GM21447 (cell line): Measurements from ENCODE around the gene TMEM127.
"Not testable (repeated sequence)": the region's sequence is repeated elsewhere in the genome, so short reads cannot be mapped to it uniquely, and the experiment has no call there.

Source experiments
- ATAC-seq: cut with Tn5 transposase; IDR thresholded peaks from one replicate; pipeline ENCODE4 v1.9.1; 2021; ENCODE audit not compliant: unreplicated experiment

The TMEM127 gene

DNA sequence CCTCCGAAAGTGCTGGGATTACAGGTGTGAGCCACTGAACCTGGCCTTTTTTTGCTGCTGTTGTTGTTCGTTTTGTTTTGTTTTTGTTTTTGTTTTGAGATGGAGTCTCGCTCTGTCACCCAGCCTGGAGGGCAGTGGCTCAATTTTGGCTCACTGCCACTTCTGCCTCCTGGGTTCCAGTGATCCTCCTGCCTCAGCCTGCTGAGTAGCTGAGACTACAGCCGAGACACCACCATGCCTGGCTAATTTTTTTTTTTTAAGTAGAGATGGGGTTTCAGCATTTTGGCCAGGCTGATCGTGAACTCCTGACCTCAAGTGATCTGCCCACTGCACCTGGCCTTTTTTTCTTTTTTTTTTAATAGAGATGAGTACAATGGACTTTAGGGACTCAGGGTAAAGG is 22.0 kb downstream of the TMEM127 start:
- ATAC-seq, result no peak

DNA sequence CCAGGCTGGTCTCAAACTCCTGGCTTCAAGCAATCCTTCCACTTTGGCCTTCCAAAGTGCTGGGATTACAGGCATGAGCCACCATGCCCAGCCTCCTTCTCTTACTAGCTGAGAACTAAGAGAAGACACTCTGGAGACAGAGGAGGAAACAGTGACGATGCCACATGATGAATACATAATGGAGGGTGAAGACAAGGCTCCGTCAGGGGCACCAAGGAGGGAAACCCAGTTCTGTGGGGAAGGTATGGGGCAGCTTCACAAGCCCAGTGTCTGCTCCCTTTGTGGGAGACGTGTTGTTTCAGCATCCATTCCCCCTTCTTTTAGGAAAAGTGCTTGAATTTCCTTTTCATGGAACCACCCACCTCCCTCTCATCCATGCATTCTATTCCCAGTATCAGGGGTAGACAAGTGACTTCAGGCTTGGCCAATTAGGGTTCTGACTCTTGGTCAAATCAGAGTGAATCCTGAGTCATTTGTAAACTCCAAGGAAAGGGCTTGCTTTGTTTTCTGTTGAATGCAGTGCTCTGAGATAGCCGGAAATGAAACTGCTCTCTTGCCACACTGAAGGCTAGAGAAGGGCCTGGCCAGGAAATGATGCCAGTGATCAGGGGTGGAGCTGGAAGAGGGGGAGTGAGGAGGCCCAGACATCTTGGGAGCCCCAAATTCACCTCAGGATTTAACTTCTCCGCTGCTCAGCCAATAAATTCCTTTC is 23.7 kb downstream of the TMEM127 start:
- peak; percentile 88 for ATAC-seq

DNA sequence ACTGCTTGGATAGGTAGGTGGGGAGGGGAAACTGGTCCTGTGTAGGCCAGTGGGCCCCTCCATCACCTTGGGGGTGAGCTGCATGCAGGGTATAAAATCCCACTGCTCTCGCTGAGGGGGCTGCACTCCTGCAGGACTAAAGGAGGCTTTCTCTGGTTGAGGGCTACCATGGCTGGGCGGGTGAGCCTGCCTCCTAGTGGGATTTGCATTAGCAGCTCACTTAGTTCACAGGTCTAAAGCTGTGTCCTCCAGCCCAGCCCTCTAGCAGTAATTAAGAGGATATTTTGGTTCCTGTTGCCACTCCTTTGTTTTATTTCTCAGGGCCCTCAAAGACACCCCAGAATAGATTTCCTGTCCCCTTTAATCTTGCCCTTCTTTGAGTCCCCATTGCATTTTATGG is 24.6 kb downstream of the TMEM127 start:
- no peak for ATAC-seq

DNA sequence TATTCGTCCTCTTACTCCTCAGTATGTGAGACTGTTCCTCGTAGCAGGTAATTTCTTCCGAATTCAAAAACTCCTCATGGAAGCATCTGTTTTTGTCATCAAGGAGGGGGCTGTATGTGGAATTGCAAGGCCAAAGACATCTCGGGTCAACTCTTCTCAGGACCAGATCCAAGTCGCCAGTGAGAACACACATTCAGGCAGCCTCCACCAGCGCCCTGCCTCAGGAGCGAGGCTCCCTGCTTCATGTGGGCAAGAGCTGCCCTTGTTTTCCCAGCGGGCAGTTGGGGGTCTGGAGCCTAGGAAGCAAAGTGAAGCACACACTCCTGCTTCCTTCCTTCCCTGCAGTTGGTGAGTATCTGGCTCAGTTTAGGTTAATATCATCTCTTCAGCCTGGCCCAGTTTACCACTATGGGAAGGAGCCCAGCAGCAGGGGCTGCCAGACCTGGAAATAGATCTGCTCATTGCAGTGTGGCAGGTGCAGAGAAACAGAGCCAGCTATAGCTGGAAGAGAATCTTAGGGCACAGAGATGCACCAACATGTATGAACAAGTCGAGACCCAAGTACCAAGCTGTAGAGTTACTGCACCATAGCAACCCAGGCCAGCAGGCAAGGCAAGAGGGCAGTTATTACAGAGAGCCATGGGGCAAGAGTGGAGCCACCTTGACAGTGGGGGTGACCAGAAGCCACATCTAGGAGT is 25.3 kb downstream of the TMEM127 start:
- ATAC-seq, result no peak

DNA sequence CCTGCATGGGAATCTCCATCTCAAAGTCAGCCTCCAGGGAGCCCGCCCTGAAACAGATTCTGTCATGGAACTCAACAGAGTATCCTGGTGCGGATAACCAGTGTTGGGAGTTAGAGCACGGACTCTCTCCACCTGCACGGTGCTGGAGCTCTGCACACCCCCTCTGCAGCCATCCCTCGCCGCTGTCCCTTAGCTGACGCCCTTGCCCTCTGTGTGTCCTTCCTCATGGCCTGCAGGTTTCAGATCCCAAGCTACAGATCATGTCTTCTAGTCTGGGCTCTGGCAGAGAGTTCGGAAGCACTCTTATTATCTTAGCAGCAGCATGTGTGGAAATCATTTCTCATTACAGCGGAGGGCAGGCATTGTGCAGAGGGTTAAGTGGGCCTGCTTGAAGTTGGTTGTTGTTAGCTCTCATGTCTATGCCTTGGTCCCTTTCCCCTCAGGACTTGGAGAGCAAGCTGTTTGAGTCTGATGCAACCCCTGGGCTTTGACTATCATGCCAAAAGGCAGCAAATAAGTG is 26.0 kb downstream of the TMEM127 start:
- ATAC-seq, result no peak

DNA sequence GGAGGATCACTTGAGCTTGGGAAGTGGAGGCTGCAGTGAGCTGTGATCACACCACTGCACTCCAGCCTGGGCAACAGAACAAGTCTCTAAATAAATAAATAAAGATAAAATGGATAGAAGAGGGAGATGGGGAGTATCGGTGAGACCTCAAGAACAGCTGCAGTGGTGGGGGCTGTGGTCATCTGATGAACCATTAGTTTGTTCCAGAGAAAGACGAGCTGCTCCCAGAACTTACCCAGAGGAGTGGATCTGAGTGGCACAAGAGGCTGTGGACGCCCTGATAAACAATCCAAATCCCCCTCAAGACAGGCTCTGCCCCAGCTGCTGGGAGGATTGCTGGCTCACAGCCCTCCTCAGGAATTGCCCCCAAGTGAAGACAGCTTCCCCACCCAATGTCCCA is 26.7 kb downstream of the TMEM127 start:
- no peak for ATAC-seq

DNA sequence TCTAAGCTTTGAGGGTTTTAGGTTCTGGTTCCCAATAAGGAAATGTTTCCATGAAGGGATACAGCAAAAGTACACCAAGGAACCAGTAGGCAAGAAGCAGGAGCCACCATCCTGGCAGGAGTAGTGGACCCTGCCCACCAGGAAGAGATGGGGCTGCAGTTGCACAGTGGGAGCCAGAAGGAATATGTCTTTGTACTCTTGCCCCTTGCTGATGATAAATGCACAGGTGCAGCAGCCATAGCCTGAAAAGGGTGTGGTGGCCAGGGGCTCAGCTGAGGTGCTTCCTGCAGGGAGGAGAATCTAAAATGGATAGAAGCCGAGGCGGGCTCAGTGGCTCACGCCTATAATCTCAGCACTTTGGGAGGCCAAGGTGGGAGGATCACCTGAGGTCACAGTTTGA is 27.5 kb downstream of the TMEM127 start:
- no peak for ATAC-seq

DNA sequence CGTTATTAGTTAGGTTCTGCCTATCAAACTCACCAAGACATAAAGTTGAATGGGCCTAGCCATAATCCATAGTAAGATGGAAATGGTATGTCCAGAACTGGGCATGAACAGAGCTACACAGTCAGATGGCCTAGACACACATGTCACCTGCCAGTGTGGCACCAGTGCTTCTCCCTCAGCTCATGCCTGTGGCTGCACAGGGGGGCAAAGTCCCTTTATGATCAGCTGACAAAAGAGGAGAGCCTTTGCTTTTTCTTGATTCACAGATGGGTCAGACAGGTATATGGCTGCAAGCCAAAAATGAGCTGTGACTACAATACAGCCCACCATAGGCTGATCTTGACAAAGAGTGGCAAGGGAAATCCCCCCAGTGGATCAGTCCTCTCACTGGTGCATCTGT is 28.9 kb downstream of the TMEM127 start:
- no peak for ATAC-seq

DNA sequence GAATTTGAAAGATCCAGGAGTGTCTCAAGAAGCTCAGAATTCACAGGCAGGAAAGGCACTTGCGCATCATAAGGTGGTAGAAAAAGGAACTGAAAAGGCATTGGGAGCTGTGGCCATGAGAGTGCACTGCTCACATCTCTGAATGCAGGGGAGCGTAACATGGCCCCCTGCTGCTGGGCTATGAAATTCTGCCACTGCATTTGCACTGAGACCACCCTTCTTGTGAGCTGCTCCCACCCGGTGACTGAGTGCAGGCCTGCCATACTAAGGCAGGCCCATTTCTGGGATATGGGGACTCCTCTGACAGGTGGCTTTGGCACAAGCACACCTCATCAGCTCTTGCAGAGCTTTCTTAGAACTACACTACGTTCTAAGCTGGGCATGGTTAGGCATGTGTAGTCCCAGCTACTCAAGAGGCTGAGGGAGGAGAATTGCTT is 31.9 kb downstream of the TMEM127 start:
- ATAC-seq, result peak; percentile 93

DNA sequence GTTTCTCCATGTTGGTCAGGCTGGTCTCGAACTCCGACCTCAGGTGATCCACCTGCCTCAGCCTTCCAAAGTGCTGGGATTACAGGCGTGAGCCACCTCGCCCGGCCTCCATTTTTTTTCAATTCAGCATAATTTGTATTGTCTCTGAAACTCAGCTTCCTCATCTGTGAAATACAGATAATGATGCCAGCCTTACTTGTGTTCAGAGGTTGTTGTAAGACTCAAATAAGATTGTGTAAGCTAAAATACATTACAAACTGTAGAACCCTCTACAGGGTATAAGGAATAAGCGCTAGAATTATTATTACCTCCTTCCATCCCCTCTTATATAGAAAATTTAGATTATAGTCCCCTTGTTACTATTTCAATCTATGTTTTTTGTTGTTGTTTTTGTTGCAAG is 32.4 kb downstream of the TMEM127 start:
- no peak for ATAC-seq

DNA sequence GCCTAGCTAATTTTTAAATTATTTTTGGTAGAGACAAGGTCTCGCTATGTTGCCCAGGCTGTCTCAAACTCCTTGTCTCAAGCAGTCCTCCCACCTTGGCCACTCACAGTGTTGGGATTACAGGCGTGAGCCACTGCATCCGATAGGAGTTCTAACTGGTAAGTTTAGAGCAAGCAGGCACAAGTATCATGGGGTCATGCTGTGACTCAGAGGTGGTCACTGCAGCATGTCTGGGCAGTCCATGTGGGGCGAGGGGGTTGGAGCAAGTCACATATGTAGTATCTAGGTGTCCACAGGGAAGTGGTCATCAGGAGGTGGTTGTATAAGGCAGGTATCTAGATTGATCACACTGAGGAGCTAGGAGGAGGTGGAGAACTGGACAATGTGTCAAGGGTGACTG is 34.5 kb downstream of the TMEM127 start:
- no peak for ATAC-seq

DNA sequence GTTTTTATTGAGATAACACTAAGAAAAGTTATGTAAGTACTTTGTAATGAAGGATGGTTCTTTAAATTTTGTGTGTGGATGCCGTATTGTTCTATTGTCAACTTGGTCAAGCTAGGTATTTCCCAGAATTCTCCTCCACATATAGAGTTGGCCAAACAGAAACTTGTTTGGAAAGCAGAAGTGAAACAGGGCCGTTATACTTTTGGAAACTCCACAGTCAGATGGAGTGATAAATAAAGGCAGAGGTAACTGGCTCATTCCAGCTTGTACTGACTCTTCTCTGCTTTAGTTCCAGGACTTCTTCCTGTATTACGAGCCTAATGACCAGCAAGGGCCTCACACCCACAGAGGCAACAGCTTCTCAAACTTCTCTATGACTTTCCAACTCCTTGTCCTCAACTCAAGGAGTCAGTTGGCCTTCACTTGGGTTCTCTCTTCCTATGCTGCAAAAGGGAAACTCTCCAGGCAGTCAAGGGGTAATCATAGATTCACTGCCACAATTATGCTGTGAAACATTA is 40.7 kb downstream of the TMEM127 start:
- ATAC-seq, result peak; percentile 87

DNA sequence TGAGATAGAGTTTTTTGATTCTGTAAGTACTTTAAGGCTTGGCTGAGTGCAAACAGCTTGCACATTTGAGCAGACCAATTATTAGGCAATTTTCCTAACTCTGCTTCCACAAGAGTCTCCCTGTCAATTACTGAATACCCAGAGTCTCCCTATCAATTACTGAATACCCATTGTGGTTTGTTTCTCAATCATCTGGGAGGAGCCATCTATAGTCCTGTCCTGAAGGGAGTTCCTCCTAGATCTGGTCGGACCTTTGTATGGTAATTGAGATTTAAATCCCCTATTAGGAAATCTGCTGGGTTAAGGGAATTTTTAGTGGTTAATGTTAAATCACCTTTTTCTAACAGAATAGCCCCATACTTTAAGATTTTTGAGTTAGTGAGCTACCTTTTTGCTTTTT is 44.7 kb downstream of the TMEM127 start:
- not testable (repeated sequence) for ATAC-seq

DNA sequence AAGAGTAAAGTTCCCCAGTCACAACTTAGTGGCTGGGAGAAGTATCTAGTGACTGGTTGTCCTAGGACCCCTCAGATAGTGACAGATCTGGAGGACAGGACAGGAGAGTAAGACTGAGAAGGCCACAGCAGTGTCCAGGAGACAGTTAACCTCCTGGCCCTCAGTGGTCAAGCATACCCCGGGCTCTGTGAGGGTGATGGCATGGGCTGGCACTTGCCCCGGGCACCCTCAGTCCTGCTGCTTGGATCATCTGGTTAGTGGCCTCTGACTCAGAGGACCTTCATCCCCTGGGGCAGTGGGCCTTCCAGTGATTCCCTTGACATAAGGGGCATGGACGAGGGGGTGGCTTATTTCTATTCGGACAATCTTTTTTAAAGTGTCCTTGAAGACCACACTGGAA is 45.8 kb downstream of the TMEM127 start:
- not testable (repeated sequence) for ATAC-seq

DNA sequence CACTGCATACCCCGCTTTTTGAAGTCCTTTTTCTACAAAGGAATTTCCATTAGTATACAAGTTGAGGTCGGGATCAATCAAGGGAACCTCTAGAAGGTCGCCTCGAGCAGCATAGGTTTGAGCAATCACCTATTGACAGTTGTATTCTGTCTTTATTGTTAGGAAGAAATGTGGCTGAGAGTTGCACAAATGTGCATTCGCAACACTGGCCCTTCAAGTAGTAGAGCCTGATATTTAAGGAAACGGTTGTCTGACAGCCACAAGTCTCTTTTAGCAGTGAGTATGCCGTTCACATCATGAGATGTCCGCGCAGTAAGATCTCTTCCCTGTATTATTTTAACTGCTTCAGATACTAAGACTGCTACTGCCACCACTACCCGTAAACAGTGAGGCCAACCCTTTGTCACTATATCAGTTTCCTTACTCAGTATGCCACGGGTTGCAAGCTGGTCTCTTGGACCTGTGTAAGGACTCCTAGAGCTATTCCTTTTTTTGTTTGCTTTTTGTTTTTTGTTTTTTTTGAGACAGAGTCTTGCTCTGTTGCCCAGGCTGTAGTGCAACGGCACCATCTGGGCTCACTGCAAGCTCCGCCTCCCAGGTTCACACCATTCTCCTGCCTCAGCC is 47.2 kb downstream of the TMEM127 start:
- no peak for ATAC-seq

DNA sequence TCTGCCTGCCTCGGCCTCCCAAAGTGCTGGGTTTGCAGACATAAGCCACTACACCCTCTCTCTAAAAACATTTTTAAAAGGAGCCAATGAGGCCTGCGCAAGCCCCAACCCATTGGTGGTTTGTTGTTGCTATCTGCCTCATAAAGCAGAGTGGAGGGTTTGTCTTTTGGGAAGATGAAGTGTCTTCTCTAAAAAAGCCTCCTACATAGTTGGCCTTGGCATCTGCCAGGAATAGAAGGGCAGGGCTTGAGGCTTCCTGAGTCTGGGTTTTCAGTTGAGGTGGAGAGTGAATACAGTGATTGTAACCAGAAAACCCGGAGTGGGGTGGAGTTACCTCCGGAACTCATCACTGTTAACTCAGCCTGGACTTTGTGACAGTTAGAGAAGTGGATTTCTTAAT is 51.2 kb downstream of the TMEM127 start:
- ATAC-seq, result no peak

DNA sequence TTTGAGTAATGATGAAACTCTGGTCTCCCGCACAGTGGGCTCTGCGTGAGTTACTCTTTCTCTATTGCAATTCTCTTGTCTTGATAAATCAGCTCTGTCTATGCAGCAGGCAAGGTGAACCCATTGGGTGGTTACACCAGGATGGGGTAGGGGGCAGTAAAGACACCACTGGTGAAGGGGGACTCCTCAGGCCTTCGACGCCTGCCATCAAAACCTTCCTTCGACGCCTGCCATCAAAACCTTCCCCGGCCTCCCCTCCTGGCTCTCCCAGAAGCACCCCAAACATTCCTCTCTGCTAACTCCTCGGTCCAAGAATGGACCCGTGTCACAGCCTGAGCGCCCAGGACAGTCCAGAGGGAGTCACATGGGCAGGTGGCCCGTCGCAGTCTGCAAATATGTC is 52.4 kb downstream of the TMEM127 start:
- ATAC-seq, result no peak

DNA sequence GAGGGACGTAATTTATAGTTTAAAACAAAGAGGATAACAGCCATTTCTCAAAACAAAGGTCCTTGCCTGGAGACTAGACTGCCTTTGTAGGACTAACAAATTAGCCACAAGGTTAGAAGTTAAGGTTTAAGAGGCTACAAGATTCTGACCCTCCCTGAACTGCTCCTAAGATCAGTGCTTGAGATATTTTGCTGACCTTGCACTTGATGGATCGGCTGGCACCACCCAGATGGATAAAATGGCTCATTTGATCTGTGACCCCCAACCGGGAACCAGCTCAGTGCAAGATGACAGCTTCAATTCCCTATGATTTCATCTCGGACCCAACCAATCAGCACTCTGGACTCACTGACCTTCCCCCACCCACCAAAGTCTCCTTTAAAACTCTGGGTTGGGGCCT is 53.5 kb downstream of the TMEM127 start:
- no peak for ATAC-seq

DNA sequence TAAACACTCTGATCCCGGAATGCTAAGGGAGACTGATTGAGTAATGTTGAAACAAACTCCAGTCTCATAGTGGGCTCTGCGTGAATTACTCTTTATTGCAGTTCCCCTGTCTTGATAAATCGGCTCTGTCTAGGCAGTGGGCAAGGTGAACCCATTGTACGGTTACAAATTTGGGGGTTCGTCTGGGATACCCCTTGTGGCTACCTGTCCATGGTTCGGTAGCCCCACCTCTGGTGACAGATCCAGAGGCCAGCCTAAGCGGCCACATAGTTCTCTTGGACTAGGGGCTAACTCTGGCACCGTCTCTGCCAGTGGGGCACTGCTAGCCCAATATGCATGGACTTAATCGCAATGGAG is 56.1 kb downstream of the TMEM127 start:
- no peak for ATAC-seq

DNA sequence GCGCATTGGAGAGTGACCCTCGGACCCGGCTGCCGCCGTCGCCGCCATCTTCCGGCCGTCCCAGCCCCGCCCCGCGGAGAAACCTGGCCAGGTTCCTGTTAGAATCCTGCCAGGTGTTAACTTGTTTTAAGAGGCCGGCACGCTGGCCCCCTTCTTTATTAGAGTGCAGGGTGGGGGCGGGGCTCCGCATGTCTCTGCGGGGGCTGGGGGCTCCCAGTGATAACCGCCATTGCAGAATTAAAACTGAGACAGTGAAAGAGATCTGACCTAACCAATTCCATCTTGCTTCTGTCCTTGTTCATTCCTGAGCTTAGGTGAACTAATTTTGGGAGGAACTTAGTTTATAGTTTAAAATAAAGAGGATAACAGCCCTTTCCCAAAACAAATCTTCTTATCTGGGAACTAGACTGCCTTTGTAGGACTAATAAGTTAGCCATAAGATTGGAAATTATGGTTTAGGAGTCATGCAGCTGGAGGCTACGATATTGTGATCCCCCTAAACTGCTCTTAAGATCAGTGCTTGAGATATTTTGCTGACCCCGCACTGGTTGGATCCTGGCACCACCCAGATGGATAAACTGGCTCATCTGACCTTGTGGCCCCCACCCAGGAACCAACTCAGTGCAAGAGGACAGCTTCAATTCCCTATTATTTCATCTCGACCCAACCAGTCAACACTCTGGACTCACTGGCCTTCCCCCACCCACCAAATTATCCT is 56.6 kb downstream of the TMEM127 start:
- no peak for ATAC-seq
